Kidney (tissue), 14 donors: ENCODE measurements around the gene TREM1. TPM values are rescaled to one million over a fixed set of nuclear protein-coding genes. Genes with fewer than 3 reads are reported as not detected.

Experiments used
- DNase-seq, 5 donors: peaks; one replicate each; pipeline ENCODE4 v3.0.0-alpha.2; 2013 to 2020
- FAIRE-seq: peaks from 2 replicates; lab custom pipeline; 2012; peaks lifted over from hg19 to GRCh38; lab: Jason Lieb, UNC
- H3K27ac ChIP-seq, 2 donors: one replicate each; pipeline ENCODE4 v1.7.0; 2013; ENCODE audit warnings: low read depth in 2 of 2, low read length in 2 of 2, inconsistent platforms in 1 of 2
- H3K27me3 ChIP-seq: one replicate; pipeline ENCODE4 v1.7.1; 2013; ENCODE audit warnings: low read length, inconsistent platforms; ENCODE audit not compliant: control insufficient read depth, insufficient read depth
- H3K36me3 ChIP-seq, 3 donors: one replicate each; pipeline versions ENCODE4 v1.7.0 to v1.7.1; 2013; ENCODE audit warnings: low read length in 3 of 3, control low read depth in 1 of 3, inconsistent platforms in 1 of 3; ENCODE audit not compliant: insufficient read depth in 3 of 3, control insufficient read depth in 2 of 3
- H3K4me1 ChIP-seq, 3 donors: one replicate each; pipeline versions ENCODE4 v1.7.0 to v1.7.1; 2013; ENCODE audit warnings: low read length in 3 of 3, inconsistent platforms in 1 of 3, low read depth in 1 of 3; ENCODE audit not compliant: control insufficient read depth in 2 of 3, insufficient read depth in 2 of 3
- H3K4me3 ChIP-seq, 3 donors: one replicate each; pipeline versions ENCODE4 v1.7.0 to v1.8.1; 2013; ENCODE audit warnings: low read length in 3 of 3, control low read depth in 1 of 3, inconsistent platforms in 1 of 3
- H3K9ac ChIP-seq, 3 donors: one replicate each; pipeline versions ENCODE4 v1.7.0 to v1.7.1; 2013; ENCODE audit warnings: low read length in 3 of 3, control low read depth in 1 of 3, inconsistent platforms in 1 of 3
- H3K9me3 ChIP-seq, 3 donors: one replicate each; pipeline versions ENCODE4 v1.7.0 to v1.7.1; 2013; ENCODE audit warnings: low read length in 3 of 3, control low read depth in 1 of 3, inconsistent platforms in 1 of 3; ENCODE audit not compliant: control insufficient read depth in 2 of 3, insufficient read depth in 1 of 3
- intact Hi-C: fragments of 100-400 bp; cut with DNase I; formaldehyde crosslinking; loops from one replicate; pipeline ENCODE4 v1.11.1; 2022
- polyA plus RNA-seq: library from polyadenylated mRNA; stranded (reverse); fragments of 350-450 nt; fragmentation: Illumina TruSeq; extraction: RNeasy Lipid Tissue Mini Kit (QIAGEN cat#74804); gene quantifications from one replicate; pipeline ENCODE4 v1.2.3, GENCODE V29; 2014; ENCODE audit warnings: low read depth, low replicate concordance; ENCODE audit not compliant: insufficient read depth
- total RNA-seq: library from RNA; stranded (reverse); fragmentation: NEBNext Ultra II Directional; extraction: Animal tissue kit (Norgen Biotek cat#: 25700); gene quantifications from one replicate; pipeline ENCODE4 v1.2.1, GENCODE V29; 2021
- TF ChIP-seq, protein P1 (sequence below): IDR thresholded peaks from 3 replicates; pipeline ENCODE4 v1.5.1; 2012; ENCODE audit warnings: mild to moderate bottlenecking, moderate library complexity, borderline replicate concordance; ENCODE audit not compliant: insufficient read depth; ENCODE audit errors: extremely low read depth
- donor health status: control.
- donor health status: control.
- donor health status: control.
- donor health status: control.
- donor health status: control.
- donor health status: DM: yes; HTN: yes; CAD: no.
- donor health status: Normal renal cell carcinoma (clear cell type).

TREM1 gene
- total and polyA plus RNA-seq, 2 donors from 2014 or later, result 1.4 TPM; not detected in 1

- TF ChIP-seq, protein P1, sequence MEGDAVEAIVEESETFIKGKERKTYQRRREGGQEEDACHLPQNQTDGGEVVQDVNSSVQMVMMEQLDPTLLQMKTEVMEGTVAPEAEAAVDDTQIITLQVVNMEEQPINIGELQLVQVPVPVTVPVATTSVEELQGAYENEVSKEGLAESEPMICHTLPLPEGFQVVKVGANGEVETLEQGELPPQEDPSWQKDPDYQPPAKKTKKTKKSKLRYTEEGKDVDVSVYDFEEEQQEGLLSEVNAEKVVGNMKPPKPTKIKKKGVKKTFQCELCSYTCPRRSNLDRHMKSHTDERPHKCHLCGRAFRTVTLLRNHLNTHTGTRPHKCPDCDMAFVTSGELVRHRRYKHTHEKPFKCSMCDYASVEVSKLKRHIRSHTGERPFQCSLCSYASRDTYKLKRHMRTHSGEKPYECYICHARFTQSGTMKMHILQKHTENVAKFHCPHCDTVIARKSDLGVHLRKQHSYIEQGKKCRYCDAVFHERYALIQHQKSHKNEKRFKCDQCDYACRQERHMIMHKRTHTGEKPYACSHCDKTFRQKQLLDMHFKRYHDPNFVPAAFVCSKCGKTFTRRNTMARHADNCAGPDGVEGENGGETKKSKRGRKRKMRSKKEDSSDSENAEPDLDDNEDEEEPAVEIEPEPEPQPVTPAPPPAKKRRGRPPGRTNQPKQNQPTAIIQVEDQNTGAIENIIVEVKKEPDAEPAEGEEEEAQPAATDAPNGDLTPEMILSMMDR, result no peak
- intact Hi-C loops, result no loop called here
- DNase-seq (peak in 1 of 5 donors; percentile 21), FAIRE-seq (no peak)
- no peak overlapping the region for H3K9ac ChIP-seq
- no peak overlapping the region for H3K4me3 ChIP-seq
- H3K4me1 ChIP-seq, result no peaks in the 10 kb centered on the region
- H3K27ac ChIP-seq, result no peak overlapping the region
- H3K9me3 ChIP-seq, result no peaks in the 10 kb centered on the region
- no peaks in the 10 kb centered on the region for H3K27me3 ChIP-seq
- no peaks in the 10 kb centered on the region for H3K36me3 ChIP-seq
Measured at GRCh38 chr6:41325446-41326066, 39.1 kb upstream of the TREM1 start.

DNA sequence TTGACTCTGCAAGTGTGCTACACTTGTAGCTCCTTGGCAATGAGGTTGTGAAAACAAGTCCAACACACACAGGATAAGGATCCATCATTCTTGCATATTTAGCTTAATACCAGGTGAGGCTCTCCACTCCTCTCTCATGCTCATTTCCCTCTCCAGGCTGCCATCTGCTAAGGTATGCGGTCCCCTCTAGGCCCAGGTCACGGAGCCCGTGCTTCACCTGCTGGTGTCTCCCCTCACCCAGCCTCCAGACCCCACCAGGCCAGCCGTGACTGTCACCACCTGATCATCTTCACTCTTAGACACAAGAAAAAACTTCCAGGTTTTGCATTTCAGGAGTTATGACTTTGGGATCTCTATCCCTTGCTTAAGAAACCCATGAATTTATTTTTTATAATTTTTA, 34.7 kb upstream of the TREM1 start:
- TF ChIP-seq, protein P1, result no peak
- H3K9me3 ChIP-seq, result no peaks in the 10 kb centered on the region
- H3K9ac ChIP-seq, result no peak overlapping the region
- FAIRE-seq (no peak), DNase-seq (no peak)
- peaks cover 2% of the 10 kb centered on the region for H3K27me3 ChIP-seq
- no peaks in the 10 kb centered on the region for H3K36me3 ChIP-seq
- no peak overlapping the region for H3K27ac ChIP-seq
- peaks cover 0 to 6% (median 5%) of the 10 kb centered on the region in 3 donors for H3K4me1 ChIP-seq
- no peak overlapping the region for H3K4me3 ChIP-seq
- intact Hi-C loops, result no loop called here

DNA sequence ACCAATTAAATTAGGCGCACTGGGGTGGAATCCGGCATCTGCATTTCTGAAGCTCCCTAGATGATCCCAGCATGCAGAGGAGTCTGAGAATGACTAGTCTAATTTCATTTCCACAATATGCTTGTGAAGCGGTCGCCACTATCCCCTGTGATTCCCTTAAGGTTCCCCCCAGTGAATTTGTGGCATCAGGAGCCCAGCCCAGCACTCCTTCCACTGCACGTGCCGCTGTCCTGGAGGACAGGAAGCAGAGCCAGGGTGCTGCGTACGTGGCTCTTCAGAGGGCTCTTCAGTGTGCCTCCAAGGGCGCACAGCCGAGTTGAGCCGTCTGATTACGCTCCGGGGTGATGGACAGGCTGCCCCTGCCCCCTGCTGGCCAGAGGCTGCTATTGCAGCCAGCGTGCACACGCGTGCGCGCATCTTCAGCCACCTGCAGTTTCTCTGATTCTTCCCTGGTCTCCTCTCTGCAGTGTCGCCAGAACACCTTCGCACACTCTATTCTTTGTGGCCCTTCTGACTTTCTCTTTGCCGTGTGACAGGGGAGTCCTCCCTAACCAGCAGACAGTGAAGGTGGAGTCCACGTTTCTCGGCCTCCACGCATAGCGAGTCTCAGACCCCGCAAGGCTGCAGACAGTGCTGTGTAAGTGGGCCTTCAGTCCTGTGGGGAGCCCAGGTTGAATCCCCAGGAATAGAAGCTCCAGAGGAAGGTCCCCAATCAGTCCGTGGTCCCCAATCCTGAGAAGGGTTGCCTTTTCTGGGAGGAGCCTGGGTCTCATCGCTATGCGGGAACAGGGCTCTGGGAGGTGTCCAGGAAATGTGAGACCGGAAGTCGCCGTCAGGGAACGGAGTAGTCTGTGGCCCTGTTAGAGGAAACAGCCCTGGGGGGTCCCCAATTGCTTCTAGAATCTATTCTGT, 32.4 kb upstream of the TREM1 start:
- H3K9me3 ChIP-seq, result no peaks in the 10 kb centered on the region
- no peak for FAIRE-seq
- peaks cover 2% of the 10 kb centered on the region for H3K27me3 ChIP-seq
- TF ChIP-seq, protein P1, result peak; percentile 99
- peak; percentile 83 to 91 (median 89) for DNase-seq
- peaks cover 0 to 6% (median 5%) of the 10 kb centered on the region in 3 donors for H3K4me1 ChIP-seq
- no peaks in the 10 kb centered on the region for H3K36me3 ChIP-seq
- peak overlapping the region in 2 of 3 donors; percentile 6 to 21 for H3K9ac ChIP-seq
- peak overlapping the region; percentile 36 to 49 (median 47) for H3K4me3 ChIP-seq
- intact Hi-C loops, result no loop called here
- no peak overlapping the region for H3K27ac ChIP-seq
